Stimulated activated CD8-positive, alpha-beta memory T cell treated with anti-CD3 and anti-CD28 coated beads, Interleukin-7, amount 100 ng/mL, for 4 hours (primary cell): ENCODE results near the gene NAA16.

Experiments used
- DNase-seq, 2 donors: peaks; one replicate each; pipeline ENCODE4 v3.0.0-alpha.2; 2020; ENCODE audit warnings: low read depth in 2 of 2

The NAA16 gene

GRCh38 chr13:41304551-41304950, 6.5 kb upstream of the NAA16 start:
- DNase-seq = no peak

GRCh38 chr13:41306271-41307145, 4.6 kb upstream of the NAA16 start:
- DNase-seq = no peak

GRCh38 chr13:41307884-41308640, 3.0 kb upstream of the NAA16 start:
- no peak for DNase-seq

GRCh38 chr13:41311406-41312175, 524 bp downstream of the NAA16 start:
- peak in 1 of 2 donors; percentile 48 for DNase-seq

- DNase-seq = no peak
Measured at GRCh38 chr13:41312176-41312500, 1.1 kb downstream of the NAA16 start.

DNA sequence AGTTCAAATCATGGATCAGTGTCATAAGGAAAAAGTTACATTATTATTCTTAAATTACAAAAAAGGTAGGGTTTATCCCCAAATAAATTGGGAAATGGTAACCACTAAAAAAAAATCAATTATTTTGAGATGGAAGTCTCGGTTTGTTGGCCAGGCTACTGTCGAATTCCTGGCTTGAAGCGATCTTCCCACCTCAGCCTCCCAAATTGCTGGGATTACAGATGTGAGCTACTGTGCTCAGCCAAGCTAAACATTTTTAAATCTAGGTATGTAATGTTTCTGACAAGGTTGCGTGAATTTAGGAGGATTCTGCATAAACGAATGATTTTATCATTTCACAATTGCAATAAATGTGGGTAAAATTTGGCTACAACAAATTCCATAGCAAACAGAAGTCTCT, 2.0 kb downstream of the NAA16 start:
- no peak for DNase-seq

GRCh38 chr13:41313659-41314197, 2.7 kb downstream of the NAA16 start:
- no peak for DNase-seq

DNA sequence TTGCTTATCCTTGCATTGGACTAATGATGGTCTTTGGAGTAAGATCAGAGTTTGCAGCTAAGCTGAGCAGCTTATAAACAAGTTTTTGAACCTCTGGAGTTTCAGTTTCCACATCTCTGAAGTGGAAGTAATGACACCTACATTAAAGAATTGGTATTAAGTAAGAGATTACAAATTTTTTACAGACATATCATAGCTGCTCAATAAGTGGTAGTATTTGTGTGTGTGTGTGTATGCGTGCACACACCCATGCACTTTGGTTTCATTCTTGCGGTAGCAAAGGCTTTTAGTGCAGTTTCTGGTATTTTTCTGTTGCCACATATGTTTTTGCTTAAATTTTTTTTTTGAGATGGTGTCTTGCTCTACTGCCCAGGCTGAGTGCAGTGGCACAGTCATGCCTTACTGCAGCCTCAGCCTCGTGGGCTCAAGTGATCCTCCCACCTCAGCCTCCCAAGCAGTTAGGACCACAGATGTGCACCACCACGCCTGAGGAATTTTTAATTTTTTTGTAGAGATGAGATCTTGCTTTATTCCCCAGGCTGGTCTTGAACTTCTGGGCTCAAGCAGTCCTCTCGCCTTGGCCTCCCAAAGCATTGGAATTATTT, 4.5 kb downstream of the NAA16 start:
- DNase-seq = no peak

- DNase-seq = no peak
Measured at GRCh38 chr13:41317243-41317642, 6.2 kb downstream of the NAA16 start.

GRCh38 chr13:41325752-41326151, 14.7 kb downstream of the NAA16 start:
- DNase-seq = no peak

GRCh38 chr13:41326661-41327060, 15.6 kb downstream of the NAA16 start:
- no peak for DNase-seq

GRCh38 chr13:41327994-41328790, 17.1 kb downstream of the NAA16 start:
- DNase-seq = no peak

DNA sequence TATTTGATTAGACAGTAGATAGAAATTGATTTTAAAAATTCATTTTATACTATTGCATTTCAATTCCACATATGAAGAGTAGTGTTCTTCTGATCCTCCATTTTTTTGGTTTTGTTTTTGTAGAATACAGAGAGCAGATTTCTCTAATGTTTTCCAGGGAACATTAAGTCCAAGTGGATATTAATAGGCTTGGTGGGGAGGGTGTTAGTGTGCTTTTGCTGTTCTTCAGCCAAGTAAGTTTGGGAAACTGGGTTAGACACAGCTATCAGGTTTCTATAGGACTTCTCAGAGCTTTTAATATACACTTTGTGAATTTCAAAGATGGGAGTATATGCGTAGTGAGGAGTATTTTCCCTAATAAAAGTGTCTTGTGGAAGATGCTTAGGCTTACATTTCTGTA, 21.8 kb downstream of the NAA16 start:
- no peak for DNase-seq

DNA sequence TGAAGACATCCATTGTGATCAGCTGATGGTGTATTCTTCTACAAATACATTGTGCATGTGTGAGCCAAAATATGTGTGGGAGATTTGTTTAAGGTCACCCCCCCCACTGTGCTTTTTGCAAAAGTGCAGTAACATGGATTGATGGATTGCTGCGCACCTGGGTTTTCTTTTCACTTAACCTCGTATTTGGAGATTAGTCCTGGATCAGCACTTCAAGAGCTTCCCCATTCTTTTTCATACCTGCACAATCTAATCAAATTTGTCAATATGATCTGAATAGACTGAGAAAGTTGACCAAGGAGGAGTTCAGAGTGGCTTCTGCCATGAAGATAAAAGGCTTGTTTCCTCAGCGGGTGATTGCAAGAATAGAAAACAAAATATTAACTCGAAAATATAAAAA, 23.7 kb downstream of the NAA16 start:
- no peak for DNase-seq

DNA sequence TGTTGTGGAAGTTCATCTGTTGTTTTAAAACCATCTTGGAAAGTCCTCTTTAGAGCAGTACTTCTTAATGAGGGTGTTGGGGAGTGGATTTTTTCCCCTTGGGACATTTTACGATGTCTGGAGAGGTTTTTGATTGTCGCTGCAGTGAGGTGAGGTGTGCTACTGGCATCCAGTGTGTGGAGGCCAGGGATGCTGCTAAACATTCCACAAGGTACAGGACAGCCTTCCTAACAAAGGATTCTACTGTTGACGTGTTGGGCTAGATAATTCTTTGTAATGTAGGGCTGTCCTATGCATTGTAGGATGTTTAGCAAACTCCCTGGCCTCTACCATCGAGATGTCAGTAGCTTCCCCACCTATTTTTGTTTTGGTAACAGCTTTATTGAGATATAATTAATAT, 33.3 kb downstream of the NAA16 start:
- no peak for DNase-seq

DNA sequence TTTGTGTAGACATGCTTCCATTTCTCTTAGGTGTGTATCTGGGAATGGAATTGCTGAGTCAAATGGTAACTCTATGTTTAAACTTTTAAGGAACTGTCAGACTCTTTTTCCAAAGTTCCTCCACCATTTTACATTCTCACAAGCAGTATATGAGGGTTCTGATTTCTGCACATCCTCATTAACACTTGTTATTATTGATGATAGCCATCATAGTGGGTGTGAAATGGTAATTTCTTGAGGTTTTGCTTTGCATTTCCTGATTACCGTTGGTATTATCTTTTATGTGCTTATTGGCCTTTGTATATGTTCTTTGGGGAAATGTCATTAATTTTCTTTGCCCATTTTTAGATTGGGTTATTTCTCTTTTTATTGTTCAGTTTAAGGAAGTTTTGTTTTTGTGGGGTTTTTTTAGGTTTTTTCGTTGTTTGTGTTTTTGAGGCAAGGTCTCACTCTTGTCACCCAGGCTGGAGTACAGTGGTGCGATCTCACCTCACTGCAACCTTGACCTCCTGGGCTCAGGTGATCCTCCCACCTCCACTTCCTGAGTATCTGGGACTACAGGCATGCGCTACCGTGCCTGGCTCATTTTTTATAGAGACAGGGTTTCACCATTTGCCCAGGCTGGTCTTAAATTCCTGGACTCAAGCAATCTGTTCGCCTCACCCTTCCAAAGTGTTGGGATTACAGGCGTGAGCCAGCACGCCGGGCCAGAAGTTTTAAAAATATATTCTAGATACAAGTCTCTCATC, 34.3 kb downstream of the NAA16 start:
- no peak for DNase-seq

GRCh38 chr13:41345914-41346589, 35.0 kb downstream of the NAA16 start:
- DNase-seq = no peak

GRCh38 chr13:41352935-41353840, 42.1 kb downstream of the NAA16 start:
- DNase-seq = peak in 1 of 2 donors; percentile 28

GRCh38 chr13:41354416-41354815, 43.3 kb downstream of the NAA16 start:
- DNase-seq = no peak
